ENCODE data around the gene CD276.

The CD276 gene

DNA sequence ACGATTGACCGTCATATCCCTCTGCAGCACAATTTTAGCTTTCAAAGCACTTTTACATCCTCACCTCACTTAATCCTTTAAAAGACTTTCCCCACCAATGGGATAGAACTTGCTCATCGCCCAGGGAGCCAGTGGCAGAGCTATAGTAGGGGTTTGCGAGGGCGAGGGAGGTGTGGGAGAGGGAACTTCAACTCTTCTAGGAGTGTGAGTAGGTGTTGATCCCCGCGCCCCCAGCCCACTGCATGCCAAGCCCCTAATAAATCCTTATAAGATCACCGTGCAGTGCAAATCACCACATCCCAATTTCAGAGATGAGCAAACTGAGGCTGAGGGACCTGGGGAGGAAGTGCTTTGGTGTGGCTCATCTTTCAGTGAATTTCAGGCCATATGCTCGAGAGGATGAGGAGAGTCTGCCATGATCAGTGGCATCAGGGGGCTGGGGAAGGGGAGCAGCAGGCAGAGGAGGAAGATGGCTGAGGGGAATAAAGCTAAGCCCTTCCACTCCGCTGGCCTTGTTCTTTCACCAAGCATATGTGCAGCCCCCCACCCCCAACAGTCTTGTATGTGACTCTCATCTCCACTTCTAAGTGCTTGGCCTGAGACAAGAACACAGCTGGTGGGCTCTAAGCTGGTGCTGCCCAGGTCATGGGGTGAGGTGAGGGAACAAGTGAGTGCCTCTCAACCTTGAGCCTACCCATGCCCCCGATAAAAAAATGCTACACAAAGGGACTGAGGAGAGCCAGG lies 63.8 kb downstream of the CD276 start:
- DNase-seq (ENCODE audit: low read depth in 2 of 2): no peak

DNA sequence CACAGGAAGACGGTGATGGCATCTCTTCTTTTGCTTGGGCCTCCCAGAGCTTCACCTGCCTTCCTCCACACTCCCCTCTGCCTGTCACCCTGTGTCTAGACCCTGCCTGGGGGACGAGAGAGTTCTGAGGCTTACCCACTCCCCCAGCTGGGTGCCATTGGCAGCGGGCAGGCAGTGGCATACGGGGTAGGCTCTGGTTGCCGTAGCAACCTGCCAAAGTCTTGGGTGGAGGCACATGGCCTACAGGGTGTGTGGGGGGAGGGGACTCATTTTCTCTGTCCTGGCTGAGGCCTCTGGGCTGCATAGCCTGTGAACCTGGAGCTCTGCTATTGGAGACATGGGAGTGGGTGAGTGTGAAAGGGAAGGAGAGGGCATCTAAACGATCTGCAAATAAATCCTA lies 64.5 kb downstream of the CD276 start:
- no peak for DNase-seq (ENCODE audit: low read depth in 2 of 2)

GRCh38 chr15:73749533-73749932 lies 65.3 kb downstream of the CD276 start:
- no peak for DNase-seq (ENCODE audit: low read depth in 2 of 2)

DNA sequence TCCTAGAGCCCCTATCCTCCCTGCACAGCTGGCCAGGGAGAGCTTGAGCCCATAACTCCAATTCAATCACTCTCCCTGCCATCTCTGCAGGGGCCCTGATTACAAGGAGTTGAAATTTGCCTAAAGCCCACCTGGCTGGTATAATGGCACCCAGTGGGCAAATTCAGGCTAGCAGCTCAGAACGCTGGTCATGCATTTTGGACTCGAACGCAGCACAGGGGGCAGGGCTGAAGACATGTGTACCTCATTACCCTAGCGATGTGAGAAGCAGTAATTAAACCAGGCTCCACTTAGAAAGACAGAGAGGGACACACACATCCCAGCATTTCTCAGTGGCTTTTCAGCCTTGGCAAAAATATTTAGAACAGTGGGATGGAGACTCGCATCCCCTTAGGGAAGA lies 65.8 kb downstream of the CD276 start:
- DNase-seq (ENCODE audit: low read depth in 2 of 2): no peak

- no peak for DNase-seq (ENCODE audit: low read depth in 2 of 2)
These were observed 66.3 kb downstream of the CD276 start for GRCh38 chr15:73750438-73750837.

DNA sequence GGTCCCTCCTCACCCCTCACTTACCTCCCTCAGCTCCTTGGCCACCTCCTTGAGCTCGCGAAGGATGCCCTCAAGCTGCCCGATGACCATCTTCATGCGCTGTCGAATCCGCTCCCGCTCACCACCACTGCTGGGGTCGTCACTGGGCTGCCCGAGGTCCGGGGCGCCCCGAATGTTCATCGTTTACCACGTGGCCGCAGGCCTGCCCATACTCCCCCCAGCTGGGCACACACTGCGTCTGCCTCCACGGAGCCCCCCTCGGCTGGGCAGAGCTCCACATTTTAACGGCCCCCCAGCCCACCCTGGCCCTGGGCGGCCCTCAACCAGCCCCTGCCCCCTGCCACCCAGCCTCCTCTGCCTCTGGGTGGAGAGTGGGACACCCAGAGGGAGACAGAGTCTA lies 66.8 kb downstream of the CD276 start:
- DNase-seq (ENCODE audit: low read depth in 2 of 2): no peak

GRCh38 chr15:73751511-73751898 lies 67.3 kb downstream of the CD276 start:
- no peak for DNase-seq (ENCODE audit: low read depth in 2 of 2)

- no peak for DNase-seq (ENCODE audit: low read depth in 2 of 2)
These were observed 68.0 kb downstream of the CD276 start for GRCh38 chr15:73751899-73752805.

DNA sequence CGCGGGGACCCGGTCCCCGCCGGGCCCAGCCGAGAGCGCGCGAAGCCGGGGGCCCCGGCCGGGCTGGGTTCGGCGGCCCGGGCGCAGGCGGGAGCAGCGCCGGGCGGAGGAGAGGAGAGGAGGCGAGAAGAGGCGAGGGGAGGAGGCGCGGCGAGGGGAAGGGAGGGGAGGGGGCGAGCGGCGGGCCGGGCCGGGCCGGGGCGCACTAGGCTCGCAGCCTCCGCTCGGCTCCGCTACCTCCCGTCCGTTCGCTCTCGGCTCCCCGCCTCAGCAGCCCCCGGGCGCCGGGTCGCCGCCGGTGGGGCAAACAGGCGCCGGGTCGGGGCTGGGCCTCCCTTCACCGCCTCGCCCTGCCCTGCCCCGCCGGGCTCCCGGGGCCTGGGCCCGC lies 68.6 kb downstream of the CD276 start:
- no peak for DNase-seq (ENCODE audit: low read depth in 2 of 2)

DNA sequence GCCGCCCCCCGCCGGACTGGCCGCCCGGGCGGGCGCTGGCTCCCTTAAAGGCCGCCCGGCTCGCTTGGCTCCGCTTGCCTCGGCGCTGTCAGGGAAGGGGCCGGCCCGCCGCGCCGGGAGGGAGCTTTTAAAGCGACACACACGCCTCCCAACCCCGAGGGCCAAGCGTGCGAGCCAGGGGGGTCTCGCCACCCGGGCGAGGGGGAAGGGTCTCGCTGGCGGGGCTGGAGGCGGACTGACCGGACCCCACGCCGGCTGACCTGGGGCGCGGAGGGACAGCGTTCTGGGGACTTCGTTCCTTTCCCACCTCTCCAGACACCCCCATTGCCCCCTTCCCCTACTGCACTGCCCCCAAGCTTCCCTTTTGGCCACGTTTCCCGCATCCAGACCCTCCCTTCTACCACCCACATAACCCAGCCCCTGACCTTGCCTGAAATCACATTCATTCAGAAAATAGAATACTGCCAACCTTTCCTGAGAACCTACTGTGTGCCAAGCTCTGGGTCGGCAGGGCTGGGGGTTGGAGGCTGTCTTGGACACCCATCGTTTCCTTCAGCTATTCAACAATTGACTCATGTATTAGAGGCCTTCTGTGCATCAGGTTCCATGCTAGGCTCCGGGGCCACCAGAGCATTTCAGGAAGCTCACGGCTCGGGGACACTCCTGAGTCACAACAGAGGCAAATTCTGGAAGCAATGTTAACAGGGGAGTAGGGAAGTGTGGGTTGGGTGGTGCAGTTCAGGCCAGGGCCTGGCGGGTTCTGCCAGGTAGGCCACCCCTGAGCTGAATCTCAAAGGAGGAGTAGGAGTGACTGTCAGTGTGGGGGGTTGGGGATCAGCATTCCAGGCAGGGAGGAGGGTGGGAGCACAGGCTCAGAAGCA lies 69.3 kb downstream of the CD276 start, which contains the start of gene INSYN1:
Gene INSYN1 (minus strand): TSS at position 102 of the 881 bp plus-strand sequence. CDS start 2,221 bp downstream, outside the sequence.
- DNase-seq (ENCODE audit: low read depth in 2 of 2): no peak

DNA sequence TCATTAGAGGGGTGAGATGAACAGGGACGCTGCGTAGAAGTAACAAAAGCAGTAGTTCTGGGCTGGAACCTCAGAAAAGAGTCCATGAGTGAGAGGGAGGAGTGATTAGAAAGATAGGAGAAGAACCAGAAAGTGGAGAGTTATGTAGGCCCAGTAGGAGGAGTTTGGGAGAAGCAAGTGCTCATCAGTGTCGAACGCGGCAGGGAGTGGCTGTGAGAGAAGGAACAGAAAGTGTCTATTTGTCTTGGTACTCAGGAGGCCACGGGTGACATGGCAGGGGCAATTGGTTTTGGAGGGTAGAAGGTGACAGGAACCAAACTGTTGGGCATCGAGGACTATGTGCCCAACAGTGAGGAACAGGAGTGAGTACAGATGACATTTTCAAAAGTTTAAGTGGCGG lies 70.3 kb downstream of the CD276 start:
- no peak for DNase-seq (ENCODE audit: low read depth in 2 of 2)

GRCh38 chr15:73755481-73755880 lies 71.3 kb downstream of the CD276 start:
- DNase-seq (ENCODE audit: low read depth in 2 of 2): no peak

GRCh38 chr15:73755946-73756345 lies 71.8 kb downstream of the CD276 start:
- no peak for DNase-seq (ENCODE audit: low read depth in 2 of 2)

DNA sequence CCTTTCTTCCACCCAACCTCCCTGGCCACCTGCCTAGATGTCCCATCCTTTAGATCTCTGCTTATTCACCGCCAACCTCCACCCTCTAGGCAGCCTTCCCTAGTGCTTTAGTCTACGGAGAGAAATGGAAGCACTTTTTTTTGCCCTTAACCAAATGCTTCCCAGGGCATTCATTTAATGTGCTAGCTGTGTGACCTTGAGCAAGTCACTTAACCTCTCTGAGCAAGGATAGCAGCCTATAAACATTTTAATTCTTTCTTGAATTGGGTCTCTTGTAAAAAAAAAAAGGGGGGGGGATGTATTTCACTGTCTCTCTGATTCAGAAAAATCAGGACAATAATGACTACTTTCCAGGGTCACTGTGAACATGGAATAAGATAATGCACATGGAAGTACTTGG lies 72.2 kb downstream of the CD276 start:
- no peak for DNase-seq (ENCODE audit: low read depth in 2 of 2)

DNA sequence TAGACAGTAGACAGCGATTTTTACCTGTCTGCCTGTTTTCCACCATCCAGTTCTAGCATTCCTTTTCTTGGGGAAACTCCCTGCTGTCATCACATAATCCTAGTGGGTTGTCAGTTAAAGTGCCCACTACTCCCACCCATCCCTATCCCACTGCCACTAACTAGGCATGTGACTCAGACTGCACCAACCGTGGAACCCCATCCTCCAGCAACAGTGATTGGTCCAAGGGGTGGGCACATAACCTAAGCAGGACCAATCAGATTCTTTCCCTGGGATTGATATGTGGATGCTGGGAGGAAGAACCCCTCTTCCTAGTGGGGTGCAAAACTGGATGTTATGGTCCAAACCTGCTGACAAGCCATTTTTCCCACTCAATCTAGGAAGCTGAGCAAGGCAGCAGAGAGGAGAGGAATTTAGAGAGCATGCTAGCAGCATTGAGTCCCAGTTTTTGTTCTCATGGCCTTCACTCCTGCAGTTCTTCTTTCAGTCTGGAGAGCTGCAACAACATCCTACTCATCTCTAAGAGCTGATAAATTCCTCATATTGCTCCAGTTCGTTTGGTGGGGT lies 72.8 kb downstream of the CD276 start:
- DNase-seq (ENCODE audit: low read depth in 2 of 2): no peak

DNA sequence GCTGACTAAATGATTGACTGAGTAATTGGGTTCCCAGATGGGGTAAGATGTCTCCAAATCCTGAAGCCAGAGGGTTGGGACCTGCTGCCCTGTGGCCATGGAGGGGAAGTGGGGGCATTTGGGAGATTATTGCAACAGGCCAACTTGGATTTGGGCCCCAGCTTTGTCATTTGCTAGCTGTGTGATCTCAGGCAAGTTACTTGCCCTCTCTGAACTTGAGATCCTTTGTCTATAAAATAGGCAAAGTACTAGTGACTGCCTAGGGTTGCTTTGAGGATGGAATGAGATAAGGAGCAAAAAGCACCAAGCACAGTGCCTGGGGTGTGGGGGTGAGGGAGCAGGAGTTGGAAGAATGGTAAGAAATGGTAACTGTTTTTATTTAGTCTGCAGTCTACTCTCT lies 73.4 kb downstream of the CD276 start:
- DNase-seq (ENCODE audit: low read depth in 2 of 2): no peak

- no peak for DNase-seq (ENCODE audit: low read depth in 2 of 2)
These were observed 74.3 kb downstream of the CD276 start for GRCh38 chr15:73758461-73758860.

DNA sequence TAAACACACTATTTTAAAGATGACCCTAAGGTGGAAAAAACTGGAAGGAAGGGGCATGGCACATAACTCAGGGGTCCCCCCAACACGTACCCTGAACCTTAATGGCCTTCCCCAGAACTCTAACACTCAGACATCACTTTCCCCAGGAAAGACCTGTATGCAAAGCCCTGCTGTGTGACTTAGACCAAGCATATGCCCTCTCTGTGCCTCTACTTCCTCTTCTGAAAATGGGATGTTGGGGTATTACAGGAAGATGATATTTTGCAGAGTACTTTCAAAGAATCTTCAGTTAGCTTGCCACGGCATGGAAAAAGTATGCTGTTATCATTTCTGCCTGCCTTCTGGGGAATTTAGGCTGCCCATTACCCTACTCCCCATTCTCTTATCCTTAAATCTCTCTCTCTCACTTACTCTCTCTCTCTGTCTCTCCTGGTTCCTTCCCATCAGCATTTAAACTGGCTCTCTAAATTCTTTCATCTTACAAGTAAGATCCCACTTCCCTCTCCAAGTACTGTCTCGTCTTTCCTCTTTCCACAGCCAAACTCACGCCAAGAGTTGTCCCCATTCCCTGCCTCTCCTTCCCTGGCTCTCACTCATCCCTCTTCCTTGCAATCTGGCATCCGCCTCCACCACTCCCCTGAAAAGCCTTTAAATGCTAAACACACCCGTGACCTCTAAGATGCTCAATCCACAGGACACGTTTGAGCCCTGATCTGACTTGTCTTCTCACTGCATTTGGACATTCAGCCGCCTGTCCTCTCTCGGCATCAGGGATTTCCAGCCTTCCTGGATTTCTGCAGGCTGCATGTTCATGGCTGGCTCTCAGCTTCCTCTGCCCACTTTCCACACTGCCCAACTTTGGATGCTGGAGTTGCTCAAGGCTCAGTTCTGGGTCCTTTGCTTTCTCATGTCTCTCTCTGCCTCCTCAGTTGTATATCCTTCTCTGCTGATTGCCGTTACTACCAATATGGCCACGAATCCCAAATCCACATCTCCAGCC lies 76.4 kb downstream of the CD276 start:
- no peak for DNase-seq (ENCODE audit: low read depth in 2 of 2)

- no peak for DNase-seq (ENCODE audit: low read depth in 2 of 2)
These were observed 79.7 kb downstream of the CD276 start for GRCh38 chr15:73763931-73764330.

Data from fibroblast of skin of left quadriceps (primary cell).